HG02938 (cell line): Measurements from ENCODE around the gene LYRM9.
"Not testable (repeated sequence)": the region's sequence is repeated elsewhere in the genome, so short reads cannot be mapped to it uniquely, and the experiment has no call there.

Experiments used
- ATAC-seq: cut with Tn5 transposase; IDR thresholded peaks from one replicate; pipeline ENCODE4 v1.9.1; 2021; ENCODE audit warnings: mild to moderate bottlenecking, moderate library complexity; ENCODE audit not compliant: unreplicated experiment

LYRM9 gene

GRCh38 chr17:27906623-27907022 lies 13.5 kb upstream of the LYRM9 start:
- no peak for ATAC-seq

GRCh38 chr17:27906226-27906580 lies 13.0 kb upstream of the LYRM9 start:
- ATAC-seq: no peak

- ATAC-seq: no peak
Observed at GRCh38 chr17:27905447-27906225, 12.5 kb upstream of the LYRM9 start.

- no peak for ATAC-seq
Observed at GRCh38 chr17:27904534-27905446, 11.6 kb upstream of the LYRM9 start.

- ATAC-seq: no peak
Observed at GRCh38 chr17:27904114-27904513, 10.9 kb upstream of the LYRM9 start.

- no peak for ATAC-seq
Observed at GRCh38 chr17:27899525-27899924, 6.4 kb upstream of the LYRM9 start.

GRCh38 chr17:27898096-27898495 lies 4.9 kb upstream of the LYRM9 start:
- no peak for ATAC-seq

GRCh38 chr17:27896701-27897100 lies 3.5 kb upstream of the LYRM9 start:
- ATAC-seq: no peak

- ATAC-seq: no peak
Observed at GRCh38 chr17:27895940-27896535, 2.9 kb upstream of the LYRM9 start.

- ATAC-seq: no peak
Observed at GRCh38 chr17:27895123-27895895, 2.1 kb upstream of the LYRM9 start.

GRCh38 chr17:27893841-27894503 lies 807 bp upstream of the LYRM9 start:
- ATAC-seq: no peak

GRCh38 chr17:27892542-27892865 lies 661 bp downstream of the LYRM9 start:
- ATAC-seq: no peak

GRCh38 chr17:27891841-27892240 lies 1.3 kb downstream of the LYRM9 start:
- no peak for ATAC-seq

- ATAC-seq: no peak
Observed at GRCh38 chr17:27889711-27890251, 3.4 kb downstream of the LYRM9 start.

GRCh38 chr17:27888945-27889344 lies 4.2 kb downstream of the LYRM9 start:
- no peak for ATAC-seq

- ATAC-seq: no peak
Observed at GRCh38 chr17:27888067-27888466, 5.1 kb downstream of the LYRM9 start.

GRCh38 chr17:27886348-27886906 lies 6.7 kb downstream of the LYRM9 start:
- not testable (repeated sequence) for ATAC-seq

- no peak for ATAC-seq
Observed at GRCh38 chr17:27882162-27882840, 10.9 kb downstream of the LYRM9 start.

GRCh38 chr17:27879987-27880608 lies 13.1 kb downstream of the LYRM9 start:
- no peak for ATAC-seq
